Parathyroid adenoma (tissue), 2 donors: ENCODE results near the gene EHMT2.
A peak's percentile ranks its signal among the peaks of the same experiment; 100 is the strongest.

Experiments
- H2AFZ ChIP-seq: fragments of 300-600 bp; sonication (generic); one replicate; pipeline ENCODE4 v1.7.0; 2017; ENCODE audit warnings: antibody characterized with exemption, mild to moderate bottlenecking
- H3K27ac ChIP-seq: fragments of 300-600 bp; sonication (generic); one replicate; pipeline ENCODE4 v1.7.0; 2017
- H3K27me3 ChIP-seq: fragments of 300-600 bp; sonication (generic); one replicate; pipeline ENCODE4 v1.7.0; 2017; ENCODE audit warnings: low read length; ENCODE audit not compliant: control insufficient read depth, insufficient read depth
- H3K36me3 ChIP-seq: fragments of 300-600 bp; sonication (generic); one replicate; pipeline ENCODE4 v1.7.0; 2017; ENCODE audit warnings: low read length; ENCODE audit not compliant: control insufficient read depth, insufficient read depth
- H3K4me1 ChIP-seq: fragments of 300-600 bp; sonication (generic); one replicate; pipeline ENCODE4 v1.7.0; 2017; ENCODE audit warnings: control low read depth
- H3K4me2 ChIP-seq: fragments of 300-600 bp; sonication (generic); one replicate; pipeline ENCODE4 v1.7.0; 2017; ENCODE audit warnings: low read length
- H3K4me3 ChIP-seq: fragments of 300-600 bp; sonication (generic); one replicate; pipeline ENCODE4 v1.7.0; 2017; ENCODE audit warnings: low read depth, low read length
- H3K79me2 ChIP-seq: fragments of 300-600 bp; sonication (generic); one replicate; pipeline ENCODE4 v1.7.0; 2017; ENCODE audit warnings: control low read depth
- H3K9ac ChIP-seq: fragments of 300-600 bp; sonication (generic); one replicate; pipeline ENCODE4 v1.7.0; 2017; ENCODE audit warnings: mild to moderate bottlenecking
- H3K9me3 ChIP-seq: fragments of 300-600 bp; sonication (generic); one replicate; pipeline ENCODE4 v1.7.0; 2017; ENCODE audit warnings: low read length; ENCODE audit not compliant: control insufficient read depth
- TF ChIP-seq, protein P1 (sequence below): fragments of 300-600 bp; sonication (generic); IDR thresholded peaks from one replicate; pipeline ENCODE4 v1.7.0; 2017; ENCODE audit warnings: antibody characterized with exemption, mild to moderate bottlenecking
- donor health status: primary hyperparathyroidism.

The EHMT2 gene

GRCh38 chr6:31874836-31875572, 22.5 kb downstream of the EHMT2 start:
- H3K4me3 ChIP-seq = no peak overlapping the region
- H3K9ac ChIP-seq = no peak overlapping the region
- H3K4me2 ChIP-seq = peak overlapping the region; percentile 22
- H2AFZ ChIP-seq = no peak overlapping the region
- no peaks in the 10 kb centered on the region for H3K4me1 ChIP-seq
- no peaks in the 10 kb centered on the region for H3K27me3 ChIP-seq
- TF ChIP-seq, protein P1, sequence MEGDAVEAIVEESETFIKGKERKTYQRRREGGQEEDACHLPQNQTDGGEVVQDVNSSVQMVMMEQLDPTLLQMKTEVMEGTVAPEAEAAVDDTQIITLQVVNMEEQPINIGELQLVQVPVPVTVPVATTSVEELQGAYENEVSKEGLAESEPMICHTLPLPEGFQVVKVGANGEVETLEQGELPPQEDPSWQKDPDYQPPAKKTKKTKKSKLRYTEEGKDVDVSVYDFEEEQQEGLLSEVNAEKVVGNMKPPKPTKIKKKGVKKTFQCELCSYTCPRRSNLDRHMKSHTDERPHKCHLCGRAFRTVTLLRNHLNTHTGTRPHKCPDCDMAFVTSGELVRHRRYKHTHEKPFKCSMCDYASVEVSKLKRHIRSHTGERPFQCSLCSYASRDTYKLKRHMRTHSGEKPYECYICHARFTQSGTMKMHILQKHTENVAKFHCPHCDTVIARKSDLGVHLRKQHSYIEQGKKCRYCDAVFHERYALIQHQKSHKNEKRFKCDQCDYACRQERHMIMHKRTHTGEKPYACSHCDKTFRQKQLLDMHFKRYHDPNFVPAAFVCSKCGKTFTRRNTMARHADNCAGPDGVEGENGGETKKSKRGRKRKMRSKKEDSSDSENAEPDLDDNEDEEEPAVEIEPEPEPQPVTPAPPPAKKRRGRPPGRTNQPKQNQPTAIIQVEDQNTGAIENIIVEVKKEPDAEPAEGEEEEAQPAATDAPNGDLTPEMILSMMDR = no peak
- H3K9me3 ChIP-seq = no peaks in the 10 kb centered on the region
- no peaks in the 10 kb centered on the region for H3K79me2 ChIP-seq
- H3K27ac ChIP-seq = no peak overlapping the region
- H3K36me3 ChIP-seq = no peaks in the 10 kb centered on the region

DNA sequence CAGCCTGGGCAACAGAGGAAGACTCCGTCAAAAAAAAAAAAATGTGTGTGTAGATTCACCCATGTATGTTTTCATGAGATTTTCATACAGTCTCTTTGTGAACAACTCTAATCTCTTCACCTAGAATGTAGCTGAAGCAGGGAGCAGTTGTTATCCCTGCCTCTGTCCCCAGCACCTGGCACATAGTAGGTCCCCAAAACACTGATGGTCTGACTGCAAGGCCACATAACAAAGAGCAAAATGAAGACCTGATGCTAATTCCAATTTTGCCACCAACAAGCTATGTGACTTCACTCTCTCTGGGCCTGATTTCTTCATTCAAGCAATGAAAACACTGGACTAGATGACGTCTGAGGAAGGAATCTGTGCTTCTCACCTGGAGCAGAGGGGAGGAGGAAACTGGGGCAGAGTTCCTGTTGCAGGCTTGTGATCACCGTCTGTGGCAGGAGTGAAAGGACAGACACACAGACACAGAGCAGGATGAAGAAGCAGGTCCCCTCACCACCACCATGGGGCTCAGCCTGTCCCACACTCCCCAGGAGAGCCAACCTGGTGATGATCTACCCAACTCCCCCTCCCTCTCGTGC, 23.3 kb downstream of the EHMT2 start:
- no peaks in the 10 kb centered on the region for H3K27me3 ChIP-seq
- no peak overlapping the region for H3K4me3 ChIP-seq
- H3K4me1 ChIP-seq = no peaks in the 10 kb centered on the region
- no peak overlapping the region for H3K4me2 ChIP-seq
- H3K9ac ChIP-seq = no peak overlapping the region
- no peak overlapping the region for H3K27ac ChIP-seq
- no peaks in the 10 kb centered on the region for H3K9me3 ChIP-seq
- H2AFZ ChIP-seq = no peak overlapping the region
- H3K79me2 ChIP-seq = no peaks in the 10 kb centered on the region
- no peaks in the 10 kb centered on the region for H3K36me3 ChIP-seq
- TF ChIP-seq, protein P1 = no peak

GRCh38 chr6:31871046-31871659, 26.3 kb downstream of the EHMT2 start:
- H3K4me3 ChIP-seq = no peak overlapping the region
- H3K9me3 ChIP-seq = no peaks in the 10 kb centered on the region

DNA sequence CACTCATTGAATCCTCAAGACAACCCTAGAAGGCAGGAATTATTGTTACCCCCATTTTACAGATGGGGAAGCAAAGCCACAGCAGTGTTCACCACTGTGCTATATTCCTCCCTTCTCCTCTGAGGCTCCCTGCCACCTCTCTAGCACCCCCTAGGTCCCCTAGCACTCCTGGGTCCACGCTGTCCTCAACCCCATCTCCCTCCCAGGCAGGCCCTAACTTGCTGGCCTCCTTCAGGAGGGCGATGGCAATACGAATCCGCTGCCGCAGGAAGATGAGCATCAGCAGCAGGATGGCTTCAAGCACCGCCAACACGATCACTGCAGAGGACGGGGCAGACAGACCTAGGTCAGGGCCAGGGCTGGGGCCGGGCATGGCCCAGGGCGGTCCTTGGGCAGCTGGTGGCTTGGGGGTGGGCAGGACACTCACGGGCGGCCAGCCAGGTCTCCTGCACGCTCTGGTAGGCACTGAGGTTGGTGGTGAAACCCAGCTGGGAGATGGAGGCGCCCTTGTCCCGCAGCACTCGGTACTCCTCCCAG, 27.0 kb downstream of the EHMT2 start:
- Histone ChIP-seq H3K27me3 (no peaks in the 10 kb centered on the region), H3K36me3 (no peaks in the 10 kb centered on the region), H3K4me3 (no peak overlapping the region), H3K9ac (no peak overlapping the region), H3K4me1 (peaks cover 3% of the 10 kb centered on the region), H3K27ac (no peak overlapping the region), H2AFZ (no peak overlapping the region), H3K9me3 (no peaks in the 10 kb centered on the region), H3K79me2 (no peaks in the 10 kb centered on the region), H3K4me2 (no peak overlapping the region)
- TF ChIP-seq, protein P1 = no peak

More at GRCh38 chr6:31871046-31871659, 26.3 kb downstream of the EHMT2 start:
- Histone ChIP-seq H3K4me2 (no peak overlapping the region), H3K27ac (no peak overlapping the region), H3K27me3 (no peaks in the 10 kb centered on the region), H3K4me1 (no peaks in the 10 kb centered on the region), H3K79me2 (no peaks in the 10 kb centered on the region), H3K9ac (no peak overlapping the region), H3K36me3 (no peaks in the 10 kb centered on the region), H2AFZ (no peak overlapping the region)
- TF ChIP-seq, protein P1 = no peak
